GM19455 (cell line): ENCODE results near the gene ENOX1.

Experiments used
- ATAC-seq: cut with Tn5 transposase; IDR thresholded peaks from one replicate; pipeline ENCODE4 v1.9.1; 2021; ENCODE audit not compliant: unreplicated experiment

ENOX1 gene

DNA sequence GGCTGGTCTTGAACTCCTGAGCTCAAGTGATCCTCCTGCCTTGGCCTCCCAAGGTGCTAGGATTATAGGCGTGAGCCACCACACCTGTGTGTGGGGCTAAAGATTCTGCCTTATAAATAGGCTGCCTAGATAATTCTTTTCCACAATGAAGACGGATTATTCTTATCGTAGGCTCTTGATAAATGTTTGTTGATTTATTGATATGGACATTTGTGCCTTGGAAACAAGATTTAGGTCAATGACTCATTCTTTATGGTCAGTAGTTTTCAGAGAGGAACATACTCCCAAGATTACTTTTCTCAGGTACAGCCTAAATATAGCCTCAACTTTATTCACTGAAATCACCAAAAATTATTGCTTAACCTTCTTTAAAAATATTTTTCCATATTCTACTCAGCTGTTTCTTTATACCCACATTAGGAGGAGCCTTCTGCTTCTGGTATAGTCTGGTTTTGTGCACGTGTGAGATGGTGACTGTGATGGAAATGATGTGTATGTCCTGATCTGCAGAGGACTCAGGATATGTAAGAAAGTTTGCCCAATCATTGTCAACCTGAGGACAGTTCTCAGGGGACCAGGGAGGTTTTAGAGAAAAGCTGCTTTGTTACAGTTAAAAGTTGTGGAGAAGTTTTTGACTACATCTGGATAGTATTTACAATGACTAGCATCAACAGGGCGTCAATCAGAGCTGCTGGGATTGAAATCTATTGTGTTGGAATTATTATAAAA lies 554.5 kb downstream of the ENOX1 start:
- ATAC-seq: no peak

DNA sequence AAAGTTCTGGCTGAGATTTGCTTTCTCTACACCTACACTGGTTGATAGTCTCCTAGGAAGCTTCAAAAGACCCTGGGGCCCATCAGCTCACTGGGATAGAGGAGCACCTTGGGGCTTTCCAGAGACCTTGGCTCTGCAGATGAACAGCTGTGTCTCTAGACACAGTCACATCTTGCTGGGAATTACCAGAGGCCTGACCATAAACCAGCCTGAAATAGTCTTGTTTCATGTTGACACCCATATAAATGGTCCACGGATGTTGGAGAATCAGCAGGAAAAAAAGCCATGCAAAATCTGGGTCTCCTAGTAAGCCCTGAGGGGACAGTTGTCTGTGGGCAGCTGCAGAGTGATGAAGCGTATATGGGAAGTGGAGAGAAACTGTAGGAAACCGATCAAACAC lies 555.8 kb downstream of the ENOX1 start:
- ATAC-seq: no peak

DNA sequence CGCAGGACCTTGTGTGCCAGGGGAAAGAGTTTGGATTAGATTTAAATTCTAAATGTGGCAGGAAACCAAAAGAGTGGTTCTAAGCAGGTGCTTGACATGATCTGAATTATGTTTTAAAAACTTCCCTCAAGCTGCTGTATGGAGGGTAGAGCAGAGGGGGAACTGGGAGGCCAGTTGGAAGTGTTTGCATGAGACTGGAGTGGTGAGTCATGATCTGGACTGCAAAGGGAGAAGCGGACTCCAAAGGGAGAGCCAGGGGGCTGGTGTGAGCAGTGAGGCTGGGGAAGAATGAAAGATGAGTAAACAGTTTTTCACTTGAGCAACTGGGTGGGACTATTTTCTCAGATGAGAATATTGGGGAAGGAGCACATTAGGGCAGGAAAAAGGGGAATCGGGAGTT lies 557.3 kb downstream of the ENOX1 start:
- ATAC-seq: no peak

DNA sequence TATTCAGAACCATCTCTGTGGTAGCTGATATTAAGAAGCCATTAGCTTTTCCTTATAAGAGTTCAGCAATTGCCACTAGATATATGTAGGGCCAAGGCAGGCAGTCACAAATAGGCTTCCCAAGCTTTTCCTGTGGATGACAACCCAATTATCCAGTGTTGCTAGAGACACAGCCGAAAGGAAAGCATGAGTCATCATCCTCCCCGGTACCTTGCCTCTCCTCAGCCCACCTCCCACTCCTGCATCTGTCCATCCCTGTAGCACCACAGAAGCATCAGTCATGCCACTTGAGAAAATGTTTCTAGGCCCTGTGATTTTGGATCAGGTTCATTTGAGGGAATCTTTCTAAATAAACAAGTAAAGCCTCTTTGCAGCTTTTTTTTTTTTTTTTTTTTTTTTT lies 559.1 kb downstream of the ENOX1 start:
- ATAC-seq: no peak

DNA sequence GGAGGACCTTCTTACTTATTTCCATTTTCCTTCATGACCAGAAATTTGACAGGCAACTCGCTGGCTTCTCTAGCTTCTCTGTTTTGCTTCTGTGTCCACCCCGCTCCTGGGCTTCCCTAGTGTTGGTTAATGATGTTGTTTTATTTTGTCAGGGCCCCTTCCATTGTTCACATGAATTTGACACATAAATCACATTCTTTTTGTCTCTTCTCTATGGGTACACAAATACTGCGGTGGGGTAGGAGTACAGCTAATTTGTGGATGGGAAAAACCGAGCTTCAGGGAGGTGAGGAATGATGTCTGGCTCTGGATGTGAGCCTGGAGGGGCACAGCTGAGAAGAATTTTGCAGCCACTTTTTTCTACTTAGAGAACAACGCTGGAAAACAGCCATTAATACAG lies 563.6 kb downstream of the ENOX1 start:
- ATAC-seq: no peak

DNA sequence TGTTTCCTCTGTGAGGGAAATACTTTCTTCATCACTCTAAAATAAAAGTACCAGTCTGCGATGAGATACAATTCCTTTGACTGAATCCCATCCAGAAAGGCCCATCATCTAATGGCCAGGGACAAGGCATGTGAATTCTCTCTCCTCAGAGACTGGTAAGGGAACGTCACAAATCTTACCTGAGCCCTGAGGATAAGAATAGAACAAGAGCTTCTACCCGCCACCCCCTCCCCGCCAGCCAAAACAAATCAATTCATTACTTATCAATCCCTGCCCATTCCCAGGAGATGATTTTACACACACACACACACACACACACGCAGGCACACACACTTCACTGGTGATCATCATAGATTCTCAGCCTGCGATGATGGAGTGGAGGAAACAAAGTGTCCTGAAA lies 564.7 kb downstream of the ENOX1 start:
- no peak for ATAC-seq

DNA sequence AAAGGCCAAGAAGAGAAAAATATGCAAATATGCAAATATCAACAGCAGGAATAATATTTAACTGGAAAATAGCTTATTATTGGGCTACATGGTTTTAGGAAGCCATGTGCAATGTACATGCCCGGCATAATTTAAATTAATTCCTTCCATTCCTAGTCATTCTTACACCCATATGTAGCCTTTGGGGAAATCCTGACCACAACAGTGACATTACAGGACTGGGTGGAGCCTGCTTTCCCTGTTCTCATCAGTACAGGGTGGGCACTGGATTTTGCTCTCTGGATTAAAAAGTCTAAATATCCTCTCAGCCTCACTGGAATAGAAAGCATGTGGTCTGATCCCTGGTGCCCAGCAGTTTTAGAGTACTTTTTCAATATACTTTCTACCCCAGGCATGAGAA lies 565.2 kb downstream of the ENOX1 start:
- ATAC-seq: no peak

DNA sequence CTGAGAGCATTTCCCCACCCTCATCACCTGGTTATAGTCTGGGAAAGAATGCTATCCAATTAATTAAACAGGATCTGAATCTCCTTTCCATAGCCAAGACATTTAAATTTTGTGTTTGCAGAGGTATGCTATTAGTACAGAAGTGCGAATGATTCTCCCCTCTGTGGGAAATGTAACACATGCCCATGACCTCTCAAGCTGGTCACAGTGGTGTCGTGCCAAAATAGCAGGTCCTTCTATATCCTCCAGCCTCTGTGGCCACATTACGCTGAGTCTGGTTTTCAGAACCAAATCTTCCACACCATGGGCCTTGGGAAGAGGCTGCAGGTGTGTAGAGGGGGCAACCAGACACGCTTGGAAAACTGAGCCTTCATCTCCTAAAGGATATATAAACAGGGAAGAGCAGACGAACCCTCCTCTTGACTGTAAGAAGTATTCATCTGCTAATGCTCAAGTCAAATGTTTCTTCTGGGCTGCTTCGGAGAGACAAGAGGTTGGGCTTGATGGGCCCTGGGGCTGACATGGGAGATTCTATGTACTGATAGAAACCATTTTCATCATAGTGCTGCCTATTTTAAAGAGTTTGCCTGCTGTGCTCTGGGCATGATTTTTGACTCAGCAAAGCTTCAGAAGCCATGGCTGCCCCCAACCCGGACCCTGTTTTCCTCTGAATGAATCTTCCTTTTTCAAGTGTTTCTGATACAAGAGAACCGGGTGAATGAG lies 565.7 kb downstream of the ENOX1 start:
- ATAC-seq: no peak

DNA sequence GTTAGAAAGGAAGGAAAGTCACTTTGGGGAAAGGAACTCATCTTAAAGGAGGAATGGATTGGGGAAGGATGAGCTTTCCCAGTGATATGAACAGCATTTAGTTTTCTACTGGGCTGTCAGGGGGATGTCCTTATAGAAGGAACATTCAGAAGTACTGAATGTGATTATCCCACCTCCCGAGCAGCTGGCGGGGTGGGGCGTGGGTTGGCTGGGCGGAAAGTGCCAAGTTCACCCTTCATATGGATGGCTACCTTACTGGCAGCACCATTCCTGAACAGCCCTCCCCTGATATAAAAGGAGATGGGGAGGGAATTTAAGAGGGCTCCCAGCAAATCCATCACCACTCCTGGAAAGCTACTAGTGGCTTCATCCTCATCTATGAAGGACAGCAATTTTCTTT lies 572.6 kb downstream of the ENOX1 start:
- no peak for ATAC-seq

DNA sequence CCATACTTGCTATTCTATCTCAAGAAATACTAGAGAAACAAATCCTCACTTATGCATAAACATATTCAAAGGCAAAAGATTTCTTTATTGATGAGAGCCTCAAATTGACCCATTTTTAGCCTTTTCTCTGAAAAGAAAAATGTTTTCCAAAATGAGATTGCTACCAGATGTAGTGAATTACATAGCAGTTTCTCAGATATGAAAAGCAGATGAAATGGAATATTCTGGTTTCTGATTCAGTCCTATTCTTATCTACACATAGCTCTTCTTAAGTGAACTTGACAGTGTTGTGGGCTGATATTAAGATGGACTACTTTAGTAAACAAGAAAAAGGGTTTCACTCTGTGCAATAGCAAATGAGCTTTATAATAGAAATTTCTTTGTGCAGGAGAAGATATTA lies 579.9 kb downstream of the ENOX1 start:
- no peak for ATAC-seq

DNA sequence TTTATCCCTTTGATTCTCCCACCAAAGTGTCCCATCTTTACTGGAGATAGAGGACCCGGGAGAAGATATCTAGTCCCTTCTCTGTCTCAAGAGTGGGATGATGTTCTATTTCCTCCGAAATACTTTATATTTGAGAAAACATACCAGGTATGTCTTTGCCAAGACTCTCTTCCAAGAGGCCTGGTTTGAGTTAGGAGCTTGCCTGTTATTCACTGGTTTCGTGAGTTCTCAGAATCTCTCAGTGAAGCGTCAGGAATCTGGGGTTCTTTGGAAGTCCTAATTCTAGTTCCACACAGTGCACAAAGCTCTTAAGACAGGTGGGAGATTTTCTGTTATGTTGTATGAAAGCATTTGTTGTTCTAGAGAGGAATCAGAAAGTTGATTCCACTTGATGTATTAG lies 581.4 kb downstream of the ENOX1 start:
- ATAC-seq: no peak

DNA sequence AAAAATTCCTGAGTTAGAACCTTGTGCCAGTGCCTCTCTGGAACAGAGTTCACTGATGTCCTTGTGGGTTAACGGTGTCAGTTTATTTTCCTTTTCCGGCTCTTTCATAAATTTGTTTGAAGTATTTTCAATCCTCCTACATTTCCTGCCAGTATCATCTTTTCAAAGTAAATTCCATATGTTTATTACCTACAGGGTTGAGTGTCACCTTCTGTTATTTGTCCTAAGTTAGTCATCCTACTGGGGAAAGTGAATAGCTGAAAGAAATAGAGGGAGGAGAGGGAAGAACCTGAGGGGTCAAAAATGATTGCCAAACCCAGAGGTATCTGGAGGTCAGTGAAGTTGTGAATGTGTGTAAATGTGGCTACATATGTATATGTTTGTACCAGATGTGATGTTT lies 582.2 kb downstream of the ENOX1 start:
- ATAC-seq: no peak

DNA sequence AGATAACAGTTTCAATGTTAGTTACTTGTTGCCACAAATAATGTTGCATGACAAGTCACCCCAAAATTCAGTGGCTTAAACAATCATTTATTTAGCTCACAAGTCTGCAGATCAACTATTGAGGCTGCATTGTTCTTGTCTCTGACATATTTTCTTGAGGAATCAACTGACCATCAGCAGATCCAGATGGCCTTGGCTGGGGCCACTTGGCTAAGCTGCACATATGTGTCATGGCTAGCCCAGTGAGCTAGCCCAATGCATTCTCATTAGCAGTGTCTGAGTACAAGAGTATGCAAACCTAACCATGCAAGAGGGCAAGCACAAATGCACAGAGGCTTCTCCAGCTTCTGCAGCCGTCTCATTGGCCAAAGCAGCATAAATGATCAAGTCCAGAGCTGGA lies 583.0 kb downstream of the ENOX1 start:
- ATAC-seq: no peak

DNA sequence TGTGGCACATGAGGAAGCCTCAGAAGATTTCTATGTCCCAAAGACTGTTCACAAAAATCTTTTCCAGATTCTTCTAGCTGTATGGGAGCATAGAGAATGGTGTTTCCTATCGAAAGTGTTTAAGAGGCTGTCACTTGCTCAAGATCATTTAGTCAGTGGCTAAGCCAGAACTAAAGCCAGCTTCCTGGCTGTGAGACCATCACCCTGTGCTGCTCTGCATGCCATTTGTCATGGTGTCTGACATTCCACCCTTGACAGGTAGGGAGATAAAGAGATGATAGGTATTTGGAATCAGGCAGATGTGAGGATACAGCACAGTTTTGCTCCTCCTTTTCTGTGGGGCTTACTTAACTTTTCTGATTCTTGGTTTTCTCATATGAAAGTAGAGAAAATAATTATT lies 586.0 kb downstream of the ENOX1 start:
- ATAC-seq: no peak

DNA sequence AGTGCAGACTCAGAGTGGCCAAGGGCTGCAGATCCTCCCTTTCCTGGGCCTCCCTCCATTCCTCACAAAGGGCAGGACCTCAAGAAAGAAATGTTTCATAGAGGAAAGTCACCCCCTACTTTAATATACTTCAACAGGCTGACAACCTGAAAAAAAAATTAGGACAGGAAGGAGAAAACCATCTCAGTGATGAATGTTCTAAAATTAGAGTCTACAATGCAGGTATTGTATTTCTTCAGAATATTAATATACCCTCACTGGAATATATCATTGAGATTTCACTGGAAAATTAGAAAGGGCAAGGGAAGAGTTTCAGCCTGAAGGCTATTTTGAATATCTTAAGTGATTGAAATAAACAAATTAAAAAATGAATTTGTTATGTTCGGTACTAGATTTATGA lies 586.5 kb downstream of the ENOX1 start:
- no peak for ATAC-seq

DNA sequence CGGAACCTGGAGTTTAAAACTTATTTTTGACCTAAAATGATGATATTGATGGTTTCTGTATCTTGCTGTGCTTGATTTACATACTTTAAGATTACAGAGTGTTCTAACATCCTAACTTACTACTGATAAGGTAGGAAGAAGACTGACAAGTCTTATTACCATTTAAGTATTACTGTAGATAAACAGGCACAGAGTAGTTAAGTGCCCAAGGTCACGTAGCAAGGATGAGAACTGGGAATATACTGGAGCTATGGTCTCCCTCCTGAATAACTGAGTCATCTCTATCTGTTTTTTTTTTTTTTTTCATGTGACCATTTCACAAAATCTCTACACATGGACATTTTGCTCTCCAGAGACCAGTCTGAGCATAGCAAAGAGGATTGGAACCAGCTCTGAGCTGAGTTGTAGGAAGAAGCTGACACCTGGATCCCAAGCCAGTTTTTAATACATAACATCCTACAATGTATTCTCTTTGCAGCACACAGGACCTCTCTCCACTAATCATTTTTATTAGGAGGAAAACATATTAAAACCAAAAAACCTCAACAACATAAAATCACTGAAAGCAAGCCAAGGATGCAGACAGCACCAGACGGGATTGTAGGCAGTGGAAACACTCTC lies 589.9 kb downstream of the ENOX1 start:
- ATAC-seq: no peak

DNA sequence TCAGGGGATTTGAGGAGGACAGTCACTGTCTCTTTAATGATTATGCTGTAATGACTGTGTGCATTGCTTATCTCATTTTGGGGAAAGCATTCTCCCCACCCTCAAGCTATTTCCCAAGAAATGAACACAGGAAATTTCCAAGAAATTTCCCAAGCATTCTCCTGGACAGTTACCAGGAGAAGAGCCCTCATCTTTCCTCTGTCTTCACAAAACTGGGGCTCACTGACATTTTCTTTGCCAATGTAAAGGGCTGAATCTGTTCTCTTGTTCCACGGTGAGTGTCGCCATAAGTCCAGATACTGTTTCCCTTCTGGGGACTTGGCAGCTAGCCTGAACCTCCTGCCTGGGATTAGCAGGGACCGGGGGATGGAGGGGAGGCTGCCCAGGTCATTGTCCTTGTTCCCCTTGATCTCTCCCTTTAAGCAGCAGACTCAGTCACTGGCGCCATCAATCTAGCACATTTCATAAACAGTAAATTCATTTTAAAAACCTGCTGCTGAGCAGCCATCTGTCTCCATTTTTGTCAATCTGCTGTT lies 590.6 kb downstream of the ENOX1 start:
- ATAC-seq: no peak

DNA sequence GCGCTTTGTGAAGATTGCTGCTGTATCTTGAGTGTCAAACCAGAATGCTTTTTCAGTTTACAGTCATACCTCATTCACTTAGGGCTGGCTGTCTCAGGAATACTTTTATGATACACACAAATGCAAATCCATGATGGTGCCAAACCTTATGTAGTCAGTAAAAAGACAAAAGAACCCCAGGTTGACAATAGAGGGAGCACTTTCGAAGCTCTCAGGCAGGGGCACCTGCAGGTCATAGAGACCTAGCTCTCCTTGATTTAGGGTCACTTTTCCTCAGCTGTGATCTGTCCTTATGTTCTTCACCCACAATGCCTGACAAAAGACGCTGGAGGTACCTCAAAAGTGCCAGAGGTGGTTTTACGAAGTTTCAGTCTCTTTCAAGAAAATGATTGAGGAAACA lies 591.2 kb downstream of the ENOX1 start:
- no peak for ATAC-seq

DNA sequence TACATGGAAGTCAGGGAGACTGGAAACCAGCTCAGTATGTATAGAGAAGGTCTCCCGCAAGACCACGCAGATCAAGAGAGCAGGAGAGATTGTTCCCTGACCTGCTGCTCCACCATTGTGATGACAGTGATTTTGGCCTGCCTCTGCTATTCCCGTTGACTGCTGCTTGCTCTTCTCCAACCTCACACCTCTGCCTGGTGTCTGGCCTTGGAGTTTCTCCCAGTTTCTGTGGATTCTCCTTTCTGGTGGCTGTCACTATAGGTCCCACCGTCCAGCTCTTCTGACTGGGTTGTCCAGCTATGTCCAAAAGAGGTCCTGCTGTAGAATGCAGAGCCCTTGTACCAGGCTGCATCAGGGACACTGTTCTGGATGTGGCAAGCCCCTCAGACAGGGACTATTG lies 591.7 kb downstream of the ENOX1 start:
- no peak for ATAC-seq

DNA sequence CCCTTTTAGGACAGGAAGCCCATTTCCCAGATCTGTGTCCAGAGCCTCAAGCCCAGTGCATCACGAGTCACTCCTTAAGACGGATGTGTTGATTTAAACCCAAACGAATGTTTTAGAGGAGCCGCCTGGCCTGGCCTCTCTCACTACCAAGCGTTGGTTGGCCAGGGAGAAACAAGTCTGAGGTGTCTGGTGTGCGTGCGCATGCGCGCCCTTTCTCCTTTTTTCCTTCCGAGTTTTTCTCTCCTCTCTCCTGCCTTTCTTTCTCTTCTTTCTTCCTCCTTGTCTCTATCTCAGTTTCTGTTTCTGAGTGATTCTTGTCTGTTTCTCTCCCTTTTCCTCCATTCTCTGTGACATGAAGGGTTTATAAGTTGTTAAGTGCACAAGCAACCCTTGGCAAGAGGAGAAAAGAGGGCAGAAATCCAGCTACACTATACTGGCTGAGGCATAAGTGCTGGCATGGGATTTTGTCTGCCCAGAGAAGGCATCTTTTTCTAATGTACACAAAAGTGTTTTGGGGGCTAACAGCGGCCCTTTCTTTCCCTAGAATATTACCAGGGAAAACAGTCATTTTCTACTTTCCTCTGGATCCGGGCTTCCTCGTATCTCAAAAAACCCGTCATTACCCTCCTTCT lies 592.9 kb downstream of the ENOX1 start:
- ATAC-seq: no peak

DNA sequence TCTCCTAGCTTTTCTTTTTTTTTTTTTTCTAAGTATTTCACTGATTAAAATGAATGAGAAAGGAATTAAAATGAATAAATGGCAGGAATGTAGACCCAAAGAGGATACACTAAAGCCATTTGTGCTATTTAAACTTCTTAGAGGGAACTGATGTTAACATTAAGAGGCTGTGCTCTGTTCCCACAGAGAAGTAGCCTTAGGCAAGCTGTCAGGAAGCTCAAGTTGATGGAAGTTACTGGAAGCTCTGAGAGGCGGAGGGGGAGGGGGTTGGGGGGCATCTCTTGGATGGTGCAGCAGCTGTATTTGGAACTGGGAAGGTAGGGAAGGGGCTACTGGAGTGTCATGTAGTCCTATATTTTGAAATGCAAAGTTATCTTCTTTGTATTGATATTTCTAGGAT lies 595.2 kb downstream of the ENOX1 start:
- no peak for ATAC-seq

DNA sequence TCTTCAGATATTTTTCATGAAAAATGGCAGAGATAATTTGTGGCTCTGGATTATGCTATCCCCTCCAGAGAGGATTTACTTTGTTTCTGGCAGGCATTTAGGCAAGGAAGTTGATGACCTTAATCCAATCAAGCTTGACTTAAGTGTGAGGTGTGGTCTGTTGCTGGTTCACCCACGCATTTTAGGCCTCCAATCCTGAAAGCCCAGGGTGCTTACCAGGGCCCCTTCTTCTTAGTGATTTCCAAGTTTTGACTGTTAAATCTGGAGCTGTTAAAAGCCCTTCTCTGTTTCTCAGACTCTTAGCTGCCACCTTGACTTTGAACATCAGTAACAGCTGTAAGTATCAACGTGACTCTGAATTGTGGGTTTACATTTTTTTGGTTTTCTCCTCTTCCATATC lies 601.5 kb downstream of the ENOX1 start:
- ATAC-seq: no peak
